ENCODE results near the gene ENPP7. TPM values are rescaled to one million over a fixed set of nuclear protein-coding genes. Genes with fewer than 3 reads are reported as not detected.

The ENPP7 gene
- total and polyA plus RNA-seq, 10 donors = 0.34 to 0.85 (median 0.51) TPM; not detected in 5

DNA sequence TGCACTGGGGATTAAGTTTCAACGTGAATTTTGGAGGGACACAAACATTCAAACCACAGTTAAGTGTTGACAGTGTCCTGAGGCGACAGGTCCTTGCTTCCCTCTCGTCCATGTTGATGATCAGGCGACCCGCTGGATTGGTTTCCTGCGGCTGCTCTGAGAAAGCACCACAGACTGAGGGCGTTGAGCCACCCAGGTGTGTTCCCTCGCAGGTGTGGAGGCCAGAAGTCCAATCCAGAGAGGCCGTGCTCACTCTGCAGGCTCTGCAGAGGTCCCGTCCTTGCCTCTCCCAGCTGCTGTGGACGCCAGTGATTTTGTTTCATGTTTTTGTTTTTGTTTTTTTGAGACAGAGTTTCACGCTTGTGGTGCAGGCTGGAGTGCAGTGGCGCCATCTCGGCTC lies 24.8 kb downstream of the ENPP7 start:
- Histone ChIP-seq H3K4me3 (no peak overlapping the region), H3K4me1 (no peaks in the 10 kb centered on the region), H3K27ac (no peak overlapping the region), H3K36me3 (no peaks in the 10 kb centered on the region), H3K9me3 (no peaks in the 10 kb centered on the region), H3K27me3 (replicated peaks in 1 of 7) (peaks cover 0 to 82% (median 20%) of the 10 kb centered on the region in 7 donors)
- TF ChIP-seq POLR2A (IDR thresholded peaks at IDR 0.05) (no peak), POLR2AphosphoS5 (IDR thresholded peaks at IDR 0.05) (no peak), CTCF (IDR thresholded peaks at IDR 0.05 in 8 of 11, conservative IDR thresholded peaks at IDR 0.05 in 3 of 11) (no peak)
- DNase-seq = no peak
- WGBS, 5 donors = 82 to 92% (median 87%) methylated on average over 12 to 14 of the region's 14 CpGs
- intact Hi-C loops (cut with DNase I; ENCODE audit: low total_unique reads) = no loop called here

GRCh38 chr17:79757140-79757745 lies 26.5 kb downstream of the ENPP7 start:
- Histone ChIP-seq H3K27ac (no peak overlapping the region), H3K4me3 (no peak overlapping the region), H3K27me3 (replicated peaks in 1 of 7) (peaks cover 0 to 69% (median 3%) of the 10 kb centered on the region in 7 donors), H3K4me1 (no peaks in the 10 kb centered on the region), H3K9me3 (no peaks in the 10 kb centered on the region), H3K36me3 (no peaks in the 10 kb centered on the region)
- no peak for DNase-seq
- intact Hi-C loops (cut with DNase I; ENCODE audit: low total_unique reads) = no loop called here
- WGBS, 5 donors = 90 to 97% (median 92%) methylated on average over 15 of the region's 15 CpGs
- no peak for TF ChIP-seq POLR2AphosphoS5 (IDR thresholded peaks at IDR 0.05)
- no peak for TF ChIP-seq POLR2A (IDR thresholded peaks at IDR 0.05)
- TF ChIP-seq CTCF (IDR thresholded peaks at IDR 0.05 in 8 of 11, conservative IDR thresholded peaks at IDR 0.05 in 3 of 11) = no peak

- no peak for TF ChIP-seq POLR2A (IDR thresholded peaks at IDR 0.05)
- H3K4me3 ChIP-seq = no peak overlapping the region
- whole genome bisulfite sequencing, 5 donors = 89 to 93% (median 90%) methylated on average over 6 of the region's 6 CpGs
- intact Hi-C loops (cut with DNase I; ENCODE audit: low total_unique reads) = no loop called here
- H3K36me3 ChIP-seq = no peaks in the 10 kb centered on the region
- H3K9me3 ChIP-seq = no peaks in the 10 kb centered on the region
- peaks cover 0 to 61% (median 0%) of the 10 kb centered on the region in 7 donors for H3K27me3 ChIP-seq (replicated peaks in 1 of 7)
- H3K4me1 ChIP-seq = no peaks in the 10 kb centered on the region
- no peak for DNase-seq
- H3K27ac ChIP-seq = no peak overlapping the region
Measured at GRCh38 chr17:79758271-79758670, 27.5 kb downstream of the ENPP7 start.

- Histone ChIP-seq H3K9me3 (no peaks in the 10 kb centered on the region), H3K36me3 (no peaks in the 10 kb centered on the region), H3K27me3 (replicated peaks in 1 of 7) (peaks cover 0 to 49% (median 0%) of the 10 kb centered on the region in 7 donors), H3K4me3 (no peak overlapping the region), H3K27ac (no peak overlapping the region), H3K4me1 (no peaks in the 10 kb centered on the region)
- WGBS, 5 donors = 80 to 87% (median 85%) methylated on average over 11 to 21 of the region's 21 CpGs
- no peak for DNase-seq
- intact Hi-C loops (cut with DNase I; ENCODE audit: low total_unique reads) = no loop called here
- no peak for TF ChIP-seq POLR2AphosphoS5 (IDR thresholded peaks at IDR 0.05)
- TF ChIP-seq POLR2A (IDR thresholded peaks at IDR 0.05) = no peak
- TF ChIP-seq CTCF (IDR thresholded peaks at IDR 0.05 in 8 of 11, conservative IDR thresholded peaks at IDR 0.05 in 3 of 11) = no peak
Measured at GRCh38 chr17:79760197-79760906, 29.6 kb downstream of the ENPP7 start.

Measured in spleen (tissue), 11 donors.